ENCODE measurements around the gene BABAM2.

DNA sequence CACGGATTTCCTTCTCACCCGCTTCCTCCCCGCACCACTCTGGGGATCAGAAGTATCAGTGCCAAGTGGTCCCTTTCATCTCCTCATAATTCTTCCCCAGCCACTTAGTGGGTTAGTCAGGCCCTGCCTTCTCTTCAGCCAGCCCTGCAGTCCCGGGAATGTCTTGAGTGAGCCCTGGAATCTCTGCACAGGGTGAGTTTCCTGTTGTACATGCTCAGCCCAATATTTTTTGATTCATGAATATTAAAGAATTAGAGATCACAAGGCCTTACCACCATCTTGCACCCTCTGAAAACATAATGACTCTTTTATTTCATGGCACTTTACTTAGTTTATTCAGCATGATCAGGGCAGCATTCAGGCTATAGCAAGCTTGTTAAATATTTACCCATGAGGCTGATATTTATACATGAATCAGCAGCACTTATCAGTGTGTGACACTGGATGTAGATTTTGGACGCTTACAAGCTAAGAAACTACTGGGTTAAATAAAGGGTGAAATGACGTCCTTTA is 342.7 kb downstream of the BABAM2 start:
- TF ChIP-seq EP300 (IDR thresholded peaks at IDR 0.05), result no peak
- no peak for TF ChIP-seq POLR2A (IDR thresholded peaks at IDR 0.05)
